HG03378 (cell line): ENCODE results near the gene TOR2A.

Source experiments
- ATAC-seq: cut with Tn5 transposase; IDR thresholded peaks from one replicate; pipeline ENCODE4 v1.9.1; 2021; ENCODE audit warnings: mild to moderate bottlenecking, moderate library complexity; ENCODE audit not compliant: unreplicated experiment

The TOR2A gene

DNA sequence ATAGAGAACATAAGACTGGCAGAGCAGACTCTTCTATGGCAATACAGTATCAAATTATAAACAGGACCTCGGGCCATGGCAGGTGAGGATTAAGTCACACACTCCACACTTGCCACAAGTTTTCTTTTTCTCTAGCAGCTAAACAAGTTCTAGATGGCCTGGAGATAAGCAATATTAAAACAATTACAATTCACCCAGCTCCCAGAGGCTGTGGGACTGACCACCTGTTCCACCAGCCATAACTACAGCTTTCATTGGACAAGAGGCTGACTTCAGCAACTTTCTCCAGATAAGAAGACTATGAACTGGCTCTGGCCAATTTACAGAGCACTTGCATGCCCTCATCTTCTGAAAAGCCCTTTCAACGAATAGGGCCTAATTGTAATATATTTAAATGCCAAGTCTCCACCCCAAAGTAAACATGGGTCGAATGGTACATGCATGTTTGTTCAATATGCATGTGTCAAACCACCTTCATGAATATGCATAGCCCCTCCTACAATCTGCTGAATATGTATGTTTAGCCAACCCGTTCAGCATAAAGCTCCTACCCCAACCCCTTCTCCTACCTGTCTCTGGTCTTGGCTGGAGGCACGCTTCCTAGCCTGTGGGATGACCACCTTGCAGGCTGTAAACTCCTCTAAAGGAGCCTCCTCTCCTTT, 34.4 kb downstream of the TOR2A start:
- ATAC-seq: no peak

DNA sequence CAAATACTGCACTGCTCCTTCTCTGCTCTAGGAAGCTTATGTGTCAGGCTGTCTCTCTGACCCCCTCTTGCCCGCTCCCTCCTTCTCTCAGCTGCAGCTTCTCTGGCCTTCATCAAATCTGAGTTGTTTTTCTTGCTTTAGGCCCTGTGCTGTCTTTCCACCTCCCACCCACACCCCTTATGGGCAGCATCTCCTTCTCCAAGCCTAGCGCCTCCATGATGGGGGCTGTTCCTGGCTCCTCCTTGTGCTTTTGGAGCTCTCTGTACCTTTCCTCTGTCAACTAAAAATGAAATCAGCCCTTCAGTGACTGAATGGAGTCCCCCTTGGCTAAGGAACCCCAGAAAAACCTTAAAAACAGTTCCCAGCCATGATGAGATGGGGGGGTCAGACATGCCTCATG, 35.0 kb downstream of the TOR2A start:
- no peak for ATAC-seq

DNA sequence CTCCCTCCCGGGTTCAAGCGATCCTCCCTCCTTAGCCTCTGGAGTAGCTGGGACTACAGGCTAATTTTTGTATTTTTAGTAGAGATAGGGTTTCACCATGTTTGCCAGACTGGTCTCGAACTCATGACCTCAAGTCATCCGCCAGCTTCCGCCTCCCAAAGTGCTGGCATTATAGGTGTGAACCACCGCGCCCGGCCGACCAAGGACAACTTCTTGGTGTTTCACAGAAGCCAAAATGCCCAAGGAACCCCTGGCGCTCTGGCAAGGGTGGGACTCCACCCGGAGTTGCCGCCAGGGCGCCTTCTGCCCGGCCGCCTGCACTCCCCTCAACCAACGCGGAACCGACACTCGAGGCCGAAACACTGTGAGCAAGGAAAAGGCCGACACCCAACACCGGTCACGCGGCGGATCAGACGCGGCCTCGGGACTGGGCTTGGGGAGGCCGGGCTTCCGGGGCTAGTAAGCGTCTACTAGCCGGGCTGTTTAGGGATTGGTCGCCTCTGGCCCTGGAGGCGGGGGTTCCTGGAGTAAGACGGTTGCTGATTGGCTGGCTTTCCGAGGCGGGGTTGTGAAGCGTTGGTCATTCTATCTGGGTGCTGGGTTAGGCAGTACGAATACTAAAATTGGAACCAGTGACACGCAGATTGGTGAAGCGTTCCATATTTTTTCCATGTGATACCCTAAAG, 36.0 kb downstream of the TOR2A start:
- ATAC-seq: no peak

DNA sequence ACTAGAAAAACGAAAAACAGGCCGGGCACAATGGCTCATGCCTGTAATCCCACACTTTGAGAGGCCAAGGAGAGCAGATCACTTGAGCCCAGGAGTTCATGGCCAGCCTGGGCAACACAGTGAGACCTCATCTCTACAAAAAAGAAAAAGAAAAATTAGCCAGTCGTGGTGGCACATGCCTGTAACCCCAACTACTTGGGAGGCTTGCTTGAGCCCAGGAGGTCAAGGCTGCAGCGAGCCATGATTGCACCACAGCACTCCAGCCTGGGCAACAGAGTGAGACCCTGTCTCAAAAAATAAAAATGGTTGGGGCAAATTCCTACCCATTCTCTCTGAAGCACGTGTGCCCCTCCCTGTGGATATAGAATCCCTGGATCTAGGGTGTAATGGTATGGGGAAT, 36.7 kb downstream of the TOR2A start:
- no peak for ATAC-seq

DNA sequence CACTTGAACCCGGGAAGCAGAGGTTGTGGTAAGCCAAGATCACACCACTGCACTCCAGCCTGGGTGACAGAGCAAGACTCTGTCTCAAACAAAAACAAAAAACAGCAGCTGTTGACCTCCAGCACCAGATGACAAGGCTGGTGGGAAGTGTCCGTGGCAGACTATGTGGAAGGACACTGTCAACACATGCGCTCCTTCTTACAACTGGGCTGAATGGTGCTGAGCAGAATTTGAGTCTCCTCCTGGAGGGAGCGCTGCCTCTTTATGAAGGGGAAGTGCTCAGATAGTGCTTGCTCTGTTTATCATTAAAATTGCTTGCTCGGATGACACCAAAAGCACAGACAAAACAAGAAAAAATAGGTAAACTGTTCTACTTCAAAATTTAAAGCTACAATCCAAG, 37.5 kb downstream of the TOR2A start:
- no peak for ATAC-seq

DNA sequence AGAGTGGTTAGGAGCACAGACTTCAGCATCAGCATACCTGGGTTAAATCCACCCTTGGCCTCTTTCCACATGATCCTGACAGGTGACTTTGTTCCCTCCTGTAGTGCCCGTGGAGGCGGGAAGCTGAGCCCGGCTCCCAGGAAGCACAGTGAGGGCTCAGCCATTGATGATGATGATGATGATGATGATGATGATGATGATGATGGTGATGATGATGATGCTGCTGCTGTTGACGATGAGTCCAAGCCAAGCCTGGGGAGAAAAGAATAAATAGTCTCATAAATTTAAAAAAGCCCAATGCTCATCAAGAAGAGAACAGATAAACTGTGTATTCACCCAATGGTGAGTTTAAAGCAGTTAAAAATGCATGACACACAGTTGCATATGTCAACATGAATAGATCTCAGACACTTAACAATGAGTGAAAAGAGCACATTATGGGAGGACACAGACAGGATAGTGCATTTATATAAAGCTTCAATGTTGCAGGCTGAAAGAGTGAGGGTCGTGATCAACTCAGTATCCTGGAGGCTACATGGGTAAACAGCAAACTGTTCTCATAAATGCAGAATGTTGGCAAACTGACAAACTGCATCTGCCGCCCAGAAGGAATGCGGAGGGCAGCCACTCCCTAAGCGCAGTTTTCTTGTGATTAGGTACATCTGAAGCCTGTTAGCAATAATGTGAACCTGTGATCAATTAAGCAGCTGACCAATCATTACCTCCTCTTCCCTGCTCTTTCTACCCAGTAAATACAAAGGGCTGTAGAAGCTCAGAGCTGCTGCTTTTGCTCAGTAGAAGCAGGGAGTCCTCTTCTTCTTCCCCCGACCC, 40.0 kb downstream of the TOR2A start:
- ATAC-seq: no peak

DNA sequence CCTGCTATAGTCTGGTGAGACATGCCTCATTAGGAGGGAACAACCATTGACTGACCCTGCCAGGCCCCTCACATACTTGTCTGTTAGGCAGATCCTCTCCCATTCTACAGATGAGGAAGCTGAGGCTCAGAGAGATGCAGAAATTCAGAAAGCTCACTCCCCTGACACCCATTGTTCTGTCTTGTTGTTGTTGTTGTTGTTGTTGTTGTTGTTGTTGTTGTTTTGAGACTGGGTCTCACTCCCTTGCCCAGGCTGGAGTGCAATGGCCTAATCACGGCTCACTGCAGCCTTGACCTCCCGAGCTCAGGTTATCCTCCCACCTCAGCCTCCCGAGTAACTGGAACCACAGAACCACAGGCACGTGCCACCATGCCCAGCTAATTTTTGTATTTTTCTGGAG, 41.4 kb downstream of the TOR2A start:
- no peak for ATAC-seq

DNA sequence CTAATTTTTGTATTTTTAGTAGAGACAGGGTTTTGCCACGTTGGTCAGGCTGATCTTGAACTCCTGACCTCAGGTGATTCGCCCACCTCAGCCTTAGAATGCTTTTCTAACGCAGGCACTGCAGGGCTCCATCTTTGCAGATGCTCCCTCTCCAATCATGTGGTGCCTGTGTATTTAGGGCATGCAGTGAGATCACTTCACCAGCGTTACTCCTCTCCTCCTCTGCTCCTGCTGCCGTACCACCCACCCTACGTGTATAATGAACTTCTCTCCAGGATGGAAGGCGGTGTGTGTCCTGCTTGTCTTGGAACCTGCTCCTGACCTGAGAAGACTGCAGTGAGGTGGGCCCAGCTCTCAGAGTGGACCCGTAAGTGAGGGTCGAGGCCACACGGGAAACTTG, 42.0 kb downstream of the TOR2A start:
- ATAC-seq: no peak

DNA sequence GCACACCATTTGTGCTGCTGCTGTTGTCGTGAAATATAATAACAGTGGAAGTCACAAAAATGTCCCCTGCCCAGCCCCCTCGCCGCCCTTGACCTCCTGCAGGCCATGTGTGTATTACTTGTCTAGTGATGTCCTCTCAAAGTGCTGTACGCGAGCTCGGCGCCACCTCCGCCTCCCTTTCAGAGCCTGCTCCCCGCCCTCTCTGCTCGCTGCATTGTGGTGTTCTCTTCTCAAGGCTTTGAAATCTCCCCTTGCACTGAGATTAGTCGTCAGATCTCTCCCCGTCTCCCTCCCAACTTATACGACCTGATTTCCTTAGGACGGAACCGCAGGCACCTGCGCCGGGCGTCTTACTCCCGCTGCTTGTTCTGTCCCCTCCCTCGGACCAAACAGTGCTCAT, 43.0 kb downstream of the TOR2A start:
- ATAC-seq: no peak

DNA sequence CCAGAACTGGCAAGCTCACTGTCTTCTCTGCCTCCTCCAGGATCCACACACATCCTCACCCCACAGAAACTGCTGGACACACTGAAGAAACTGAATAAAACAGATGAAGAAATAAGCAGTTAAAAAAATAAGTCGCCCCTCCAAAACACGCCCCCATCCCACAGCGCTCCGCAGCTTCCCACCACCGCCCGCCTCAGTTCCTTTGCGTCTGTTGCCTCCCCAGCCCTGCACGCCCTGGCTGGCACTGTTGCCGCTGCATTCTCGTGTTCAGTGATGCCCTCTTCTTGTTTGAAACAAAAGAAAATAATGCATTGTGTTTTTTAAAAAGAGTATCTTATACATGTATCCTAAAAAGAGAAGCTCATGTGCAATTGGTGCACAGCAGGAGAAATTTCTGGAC, 44.4 kb downstream of the TOR2A start:
- ATAC-seq: no peak

DNA sequence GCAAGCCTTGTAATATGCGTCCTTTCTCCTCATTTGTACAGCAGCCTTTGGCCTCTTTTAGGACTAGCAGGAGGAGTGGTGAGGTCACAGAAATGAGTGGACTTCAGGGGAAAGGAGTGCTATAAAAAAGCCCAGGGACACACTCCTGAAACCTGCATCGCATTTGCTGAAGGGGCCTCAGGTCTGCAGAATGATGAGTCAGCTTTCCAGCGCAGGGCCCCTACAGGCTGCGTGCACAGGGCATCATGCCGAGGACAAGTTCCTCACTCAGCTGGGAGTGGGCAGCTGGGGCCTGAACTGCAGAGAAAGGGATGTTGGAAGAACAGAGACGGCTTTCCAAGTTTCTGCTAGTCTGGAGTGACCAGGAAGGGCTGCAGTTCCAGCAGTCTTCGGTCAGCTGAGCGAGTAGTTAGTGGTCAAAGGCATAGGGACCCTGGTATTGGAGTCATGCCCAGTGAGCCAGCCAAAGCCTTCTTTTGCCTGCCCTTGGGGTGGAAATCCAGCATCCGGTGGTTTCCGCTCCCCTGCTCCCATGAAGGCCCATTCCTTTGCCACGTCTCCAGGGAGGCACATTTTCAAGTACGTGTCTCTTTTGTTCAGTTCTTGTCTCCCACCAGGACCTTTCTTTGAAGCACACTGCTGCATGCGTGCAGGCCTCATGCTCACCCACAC, 45.6 kb downstream of the TOR2A start:
- no peak for ATAC-seq

DNA sequence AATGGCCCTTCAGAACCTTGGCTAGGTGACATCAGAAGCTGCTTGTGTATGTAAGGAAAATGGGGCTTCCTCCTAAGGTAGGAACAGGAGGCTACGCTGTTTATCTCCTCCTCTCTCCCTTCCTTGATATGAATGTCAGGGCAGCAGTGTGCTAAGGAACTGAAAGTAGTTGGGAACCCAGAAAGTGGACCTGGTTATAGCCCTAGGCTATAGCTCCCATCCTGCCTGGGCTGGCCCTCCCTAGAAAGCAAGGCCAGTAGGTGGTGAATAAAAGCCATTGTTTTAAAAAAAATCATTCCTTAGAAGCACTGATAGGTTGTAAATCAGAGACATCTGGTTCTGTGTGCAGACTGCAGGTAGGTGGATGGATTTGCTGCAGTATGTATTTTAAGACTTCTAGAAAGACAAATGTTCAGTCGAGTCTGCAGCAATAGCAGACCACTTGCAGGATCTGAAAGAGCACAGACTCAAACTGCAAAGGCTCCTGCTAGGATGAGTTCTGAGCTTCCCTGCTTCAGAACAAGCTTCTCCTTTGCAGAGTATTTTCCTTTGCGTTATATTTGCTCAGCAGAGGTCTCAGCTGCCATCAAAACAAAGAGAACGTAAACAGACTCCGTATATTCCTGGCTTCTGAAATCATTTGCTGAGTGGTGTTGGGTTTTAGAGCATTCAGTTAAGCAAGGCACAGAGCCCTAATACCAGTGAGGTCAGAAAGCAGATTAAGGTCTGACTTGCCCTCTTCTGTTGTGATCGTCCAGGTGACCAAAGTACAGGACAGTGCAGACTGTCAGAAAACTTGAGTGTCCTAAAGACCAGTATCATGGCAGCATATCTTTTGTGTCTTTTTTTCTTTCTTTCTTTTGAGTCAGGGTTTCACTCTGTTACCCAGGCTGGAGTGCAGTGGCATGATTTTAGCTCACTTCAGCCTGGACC, 48.4 kb downstream of the TOR2A start:
- no peak for ATAC-seq

DNA sequence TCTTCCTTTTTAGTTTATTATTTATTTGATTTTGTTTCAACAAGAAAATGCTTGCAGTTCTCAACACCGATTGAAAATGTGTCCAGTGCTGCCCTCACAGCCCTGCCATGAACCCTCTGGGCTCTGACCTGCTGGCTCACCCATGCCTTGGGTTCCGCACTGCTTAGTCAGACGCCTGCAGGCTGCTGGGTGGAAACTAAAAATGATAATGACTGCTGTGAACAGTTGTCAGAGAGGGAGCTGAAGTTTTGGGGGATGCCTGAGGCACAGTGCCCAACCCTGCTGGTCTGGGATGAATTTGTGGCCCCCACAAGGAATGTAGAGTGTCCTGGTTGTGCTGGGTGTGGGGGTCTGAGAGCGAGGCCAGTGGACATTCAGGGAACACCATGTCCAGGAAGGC, 50.5 kb downstream of the TOR2A start:
- no peak for ATAC-seq

DNA sequence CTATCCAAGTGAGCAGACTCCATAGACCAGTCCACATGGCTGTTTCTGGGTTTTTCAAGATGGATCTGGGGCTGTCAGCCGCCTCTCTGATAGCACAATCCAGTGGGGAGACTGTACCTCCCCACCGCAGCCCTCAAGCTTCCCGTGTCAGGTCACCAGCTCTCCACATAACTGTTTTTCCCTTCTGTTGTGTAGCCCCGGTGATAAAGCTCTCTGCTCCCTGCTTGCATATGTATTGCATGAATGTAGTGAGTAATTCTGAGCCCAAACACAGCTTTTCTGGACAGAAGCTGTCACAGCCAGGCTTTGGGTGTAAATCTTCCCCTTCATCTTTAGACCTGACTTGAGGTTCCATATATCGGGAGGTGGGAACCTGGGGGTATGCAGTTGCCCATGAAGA, 51.4 kb downstream of the TOR2A start:
- no peak for ATAC-seq

DNA sequence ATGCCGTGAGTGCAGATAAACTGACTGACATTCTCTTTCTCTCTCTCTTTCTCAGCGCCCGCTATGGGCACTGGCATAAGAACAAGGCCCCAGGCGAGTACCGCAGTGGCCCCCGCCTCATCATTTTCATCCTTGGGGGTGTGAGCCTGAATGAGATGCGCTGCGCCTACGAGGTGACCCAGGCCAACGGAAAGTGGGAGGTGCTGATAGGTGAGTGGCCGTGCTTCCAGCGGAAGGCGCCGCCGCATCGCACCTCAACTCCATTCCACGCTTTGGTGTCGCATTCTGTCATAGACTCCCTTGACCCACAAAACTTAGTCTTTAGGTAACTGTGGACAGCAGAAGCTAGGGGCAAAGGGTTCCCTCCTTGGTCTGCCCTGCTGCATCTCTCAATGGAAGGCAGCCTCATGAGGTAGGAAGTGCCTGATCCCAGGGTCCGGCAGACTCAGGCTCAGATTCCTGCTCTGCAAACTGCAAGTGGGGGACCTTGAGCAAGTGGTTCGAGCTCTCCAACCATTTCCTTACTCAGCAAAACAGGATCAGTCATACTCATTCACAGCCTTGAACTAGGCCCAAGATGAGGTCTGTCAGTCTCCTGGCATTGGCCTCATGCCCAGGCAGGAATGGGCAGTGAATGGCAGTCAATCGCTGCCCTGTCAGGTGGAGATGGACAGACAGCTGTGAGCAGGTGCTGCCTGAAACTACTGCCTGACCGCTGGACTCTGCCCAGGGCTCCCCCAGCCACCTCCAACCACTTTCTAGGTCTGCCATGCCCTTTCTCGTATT, 52.5 kb downstream of the TOR2A start:
- no peak for ATAC-seq
